Panc1 (cell line): ENCODE measurements around the gene SDK1.

ENCODE experiments used
- POLR2AphosphoS5 ChIP-seq: IDR thresholded peaks from 2 replicates; pipeline ENCODE4 v1.6.1; 2012; ENCODE audit warnings: mild to moderate bottlenecking, low read depth, low read length, moderate library complexity
- TF ChIP-seq, protein P1 (sequence below): fragments of 450-650 bp; IDR thresholded peaks from 2 replicates; pipeline ENCODE4 v1.5.1; 2017; ENCODE audit warnings: mild to moderate bottlenecking

GRCh38 chr7:4204513-4205165 lies 903.6 kb downstream of the SDK1 start:
- TF ChIP-seq, protein P1, sequence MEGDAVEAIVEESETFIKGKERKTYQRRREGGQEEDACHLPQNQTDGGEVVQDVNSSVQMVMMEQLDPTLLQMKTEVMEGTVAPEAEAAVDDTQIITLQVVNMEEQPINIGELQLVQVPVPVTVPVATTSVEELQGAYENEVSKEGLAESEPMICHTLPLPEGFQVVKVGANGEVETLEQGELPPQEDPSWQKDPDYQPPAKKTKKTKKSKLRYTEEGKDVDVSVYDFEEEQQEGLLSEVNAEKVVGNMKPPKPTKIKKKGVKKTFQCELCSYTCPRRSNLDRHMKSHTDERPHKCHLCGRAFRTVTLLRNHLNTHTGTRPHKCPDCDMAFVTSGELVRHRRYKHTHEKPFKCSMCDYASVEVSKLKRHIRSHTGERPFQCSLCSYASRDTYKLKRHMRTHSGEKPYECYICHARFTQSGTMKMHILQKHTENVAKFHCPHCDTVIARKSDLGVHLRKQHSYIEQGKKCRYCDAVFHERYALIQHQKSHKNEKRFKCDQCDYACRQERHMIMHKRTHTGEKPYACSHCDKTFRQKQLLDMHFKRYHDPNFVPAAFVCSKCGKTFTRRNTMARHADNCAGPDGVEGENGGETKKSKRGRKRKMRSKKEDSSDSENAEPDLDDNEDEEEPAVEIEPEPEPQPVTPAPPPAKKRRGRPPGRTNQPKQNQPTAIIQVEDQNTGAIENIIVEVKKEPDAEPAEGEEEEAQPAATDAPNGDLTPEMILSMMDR: no peak
- TF ChIP-seq POLR2AphosphoS5: no peak
